ENCODE results near the gene KIRREL3.

GRCh38 chr11:126746443-126746842, 254.1 kb downstream of the KIRREL3 start:
- TF ChIP-seq EZH2phosphoT487 (IDR thresholded peaks at IDR 0.05; ENCODE audit: borderline replicate concordance, low read length) (no peak), EZH2 (IDR thresholded peaks at IDR 0.05; ENCODE audit: low read length, unreplicated experiment) (no peak)
- TF ChIP-seq, protein P1, sequence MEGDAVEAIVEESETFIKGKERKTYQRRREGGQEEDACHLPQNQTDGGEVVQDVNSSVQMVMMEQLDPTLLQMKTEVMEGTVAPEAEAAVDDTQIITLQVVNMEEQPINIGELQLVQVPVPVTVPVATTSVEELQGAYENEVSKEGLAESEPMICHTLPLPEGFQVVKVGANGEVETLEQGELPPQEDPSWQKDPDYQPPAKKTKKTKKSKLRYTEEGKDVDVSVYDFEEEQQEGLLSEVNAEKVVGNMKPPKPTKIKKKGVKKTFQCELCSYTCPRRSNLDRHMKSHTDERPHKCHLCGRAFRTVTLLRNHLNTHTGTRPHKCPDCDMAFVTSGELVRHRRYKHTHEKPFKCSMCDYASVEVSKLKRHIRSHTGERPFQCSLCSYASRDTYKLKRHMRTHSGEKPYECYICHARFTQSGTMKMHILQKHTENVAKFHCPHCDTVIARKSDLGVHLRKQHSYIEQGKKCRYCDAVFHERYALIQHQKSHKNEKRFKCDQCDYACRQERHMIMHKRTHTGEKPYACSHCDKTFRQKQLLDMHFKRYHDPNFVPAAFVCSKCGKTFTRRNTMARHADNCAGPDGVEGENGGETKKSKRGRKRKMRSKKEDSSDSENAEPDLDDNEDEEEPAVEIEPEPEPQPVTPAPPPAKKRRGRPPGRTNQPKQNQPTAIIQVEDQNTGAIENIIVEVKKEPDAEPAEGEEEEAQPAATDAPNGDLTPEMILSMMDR (conservative IDR thresholded peaks at IDR 0.05; ENCODE audit: low read depth, low read length): no peak

All from PC-3 (cell line).